ENCODE data around the gene NHERF1. TPM values are rescaled to one million over a fixed set of nuclear protein-coding genes. Genes with fewer than 3 reads are reported as not detected.
A peak's percentile ranks its signal among the peaks of the same experiment; 100 is the strongest.

Gene NHERF1
- total and polyA plus RNA-seq, 5 experiments from 2014 or later = 158 to 351 (median 277) TPM

GRCh38 chr17:74771319-74771914 lies 23.0 kb downstream of the NHERF1 start:
- ATAC-seq (no peak), DNase-seq (no peak)
- POLR2A ChIA-PET = interaction anchor here (1.1 to 14.1 kb wide), 6 partner anchors 10 to 114 kb away, joined by 8 to 231 read pairs (median 35); partner anchors contain the start of genes NHERF1 and RAB37
- Mint-ChIP-seq H3K27me3 (no peaks in the 10 kb centered on the region), H3K9me3 (no peaks in the 10 kb centered on the region), H3K4me3 (no peak overlapping the region), H3K36me3 (peaks cover 0 to 63% (median 13%) of the 10 kb centered on the region in 3 donors), H3K4me1 (peaks cover 35 to 48% (median 41%) of the 10 kb centered on the region in 4 donors), H3K27ac (peak overlapping the region in 4 of 10 donors; percentile 11 to 74 (median 44))

DNA sequence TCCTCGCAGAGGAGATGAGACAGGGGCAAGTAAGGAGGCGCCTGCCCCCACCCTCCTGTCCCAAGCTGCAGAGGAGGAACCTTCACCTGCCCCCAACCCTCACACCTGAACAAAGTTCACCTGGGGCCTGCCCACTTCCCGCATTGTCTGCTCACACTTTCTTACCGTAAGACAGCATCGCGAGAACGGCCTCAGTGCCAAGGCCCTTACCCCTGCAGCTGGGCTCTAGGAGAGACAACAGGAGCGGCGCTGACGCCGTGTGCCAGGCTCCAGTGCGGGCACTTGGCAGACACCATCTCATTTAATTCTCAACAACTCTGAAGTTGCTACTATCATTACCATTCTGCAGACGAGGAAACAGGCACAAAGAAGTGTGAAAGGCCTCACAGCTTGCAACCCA lies 23.6 kb downstream of the NHERF1 start:
- Mint-ChIP-seq H3K36me3 (peaks cover 0 to 59% (median 13%) of the 10 kb centered on the region in 3 donors), H3K27ac (peak overlapping the region in 8 of 10 donors; percentile 17 to 83 (median 58)), H3K27me3 (no peaks in the 10 kb centered on the region), H3K9me3 (no peaks in the 10 kb centered on the region), H3K4me1 (peaks cover 36 to 53% (median 46%) of the 10 kb centered on the region in 4 donors), H3K4me3 (peak overlapping the region in 2 of 10 donors; percentile 37 to 56)
- POLR2A ChIA-PET = interaction anchor here (1.7 to 14.1 kb wide), 4 partner anchors 10 to 34 kb away, joined by 8 to 231 read pairs (median 76); partner anchors contain the start of genes NHERF1 and RAB37
- ATAC-seq (no peak), DNase-seq (no peak)

GRCh38 chr17:74773414-74773813 lies 25.0 kb downstream of the NHERF1 start:
- DNase-seq = no peak
- Mint-ChIP-seq H3K9me3 (no peaks in the 10 kb centered on the region), H3K27me3 (no peaks in the 10 kb centered on the region), H3K4me3 (peak overlapping the region in 5 of 10 donors; percentile 10 to 77 (median 47)), H3K4me1 (peaks cover 34 to 64% (median 52%) of the 10 kb centered on the region in 4 donors), H3K36me3 (peaks cover 0 to 47% (median 12%) of the 10 kb centered on the region in 3 donors), H3K27ac (peak overlapping the region in 8 of 10 donors; percentile 15 to 85 (median 67))
- POLR2A ChIA-PET = interaction anchor here (0.5 to 14.1 kb wide), 10 partner anchors 9 to 132 kb away, joined by 3 to 231 read pairs (median 7); partner anchors contain the start of genes NHERF1 and RAB37
- ATAC-seq = no peak

DNA sequence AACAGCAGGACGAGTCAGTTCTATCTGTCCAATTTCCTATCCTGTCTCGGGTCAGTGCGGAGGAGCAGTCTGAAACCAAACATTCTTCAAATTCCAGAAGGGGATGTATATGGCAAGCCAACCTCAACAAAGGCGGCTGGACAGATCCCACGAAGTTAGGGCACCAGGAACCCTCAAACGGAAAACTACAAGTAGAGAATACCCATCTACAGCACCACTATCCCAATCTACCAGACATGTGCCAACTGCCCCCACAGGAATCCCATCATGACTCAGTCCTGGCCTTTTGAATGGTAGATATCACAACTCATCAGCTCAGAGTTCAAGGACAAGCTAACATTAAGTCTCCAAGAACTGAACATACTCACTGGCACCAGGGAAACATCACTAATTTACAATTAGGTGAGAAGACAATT lies 25.5 kb downstream of the NHERF1 start:
- POLR2A ChIA-PET = interaction anchor here (0.5 to 14.1 kb wide), 11 partner anchors 10 to 132 kb away, joined by 3 to 231 read pairs (median 6); partner anchors contain the start of genes FDXR, NHERF1 and RAB37
- no peaks in the 10 kb centered on the region for H3K9me3 Mint-ChIP-seq
- no peak for ATAC-seq
- H3K27me3 Mint-ChIP-seq = no peaks in the 10 kb centered on the region
- H3K4me1 Mint-ChIP-seq = peaks cover 31 to 63% (median 50%) of the 10 kb centered on the region in 4 donors
- peak overlapping the region in 8 of 10 donors; percentile 56 to 91 (median 80) for H3K27ac Mint-ChIP-seq
- H3K36me3 Mint-ChIP-seq = peaks cover 0 to 43% (median 8%) of the 10 kb centered on the region in 3 donors
- DNase-seq = no peak
- peak overlapping the region in 8 of 10 donors; percentile 33 to 77 (median 64) for H3K4me3 Mint-ChIP-seq

GRCh38 chr17:74775409-74776043 lies 27.1 kb downstream of the NHERF1 start:
- Mint-ChIP-seq H3K9me3 (no peaks in the 10 kb centered on the region), H3K4me3 (peak overlapping the region; percentile 96 to 100 (median 99)), H3K27me3 (no peaks in the 10 kb centered on the region), H3K36me3 (peaks cover 0 to 32% (median 6%) of the 10 kb centered on the region in 3 donors), H3K27ac (peak overlapping the region; percentile 93 to 99 (median 96)), H3K4me1 (peaks cover 30 to 69% (median 58%) of the 10 kb centered on the region in 4 donors)
- peak in 1 of 10 donors; percentile 15 for DNase-seq
- no peak for ATAC-seq
- POLR2A ChIA-PET = interaction anchor here (0.6 to 14.1 kb wide), 10 partner anchors 10 to 685 kb away, joined by 3 to 231 read pairs (median 8); partner anchors contain the start of genes FDXR, NHERF1 and RAB37

- ATAC-seq = peak; percentile 76 to 83
- H3K27me3 Mint-ChIP-seq = no peaks in the 10 kb centered on the region
- peaks cover 0 to 26% (median 2%) of the 10 kb centered on the region in 3 donors for H3K36me3 Mint-ChIP-seq
- peak within 1 kb of the TSS; percentile 96 to 100 (median 99) for H3K4me3 Mint-ChIP-seq
- peak within 1 kb of the TSS; percentile 93 to 99 (median 96) for H3K27ac Mint-ChIP-seq
- POLR2A ChIA-PET = interaction anchor here (0.6 to 14.1 kb wide), 10 partner anchors 11 to 97 kb away, joined by 3 to 231 read pairs (median 8); partner anchors contain the start of genes FDXR, NHERF1 and RAB37
- DNase-seq = peak; percentile 95 to 100 (median 98)
- H3K4me1 Mint-ChIP-seq = peaks cover 26 to 71% (median 61%) of the 10 kb centered on the region in 4 donors
- H3K9me3 Mint-ChIP-seq = no peaks in the 10 kb centered on the region
Measured at GRCh38 chr17:74776044-74776962, 27.9 kb downstream of the NHERF1 start, which contains the start of gene NAT9. NAT9 (minus strand) TSS chr17:74776345; CDS start chr17:74775698, 647 bp downstream.

DNA sequence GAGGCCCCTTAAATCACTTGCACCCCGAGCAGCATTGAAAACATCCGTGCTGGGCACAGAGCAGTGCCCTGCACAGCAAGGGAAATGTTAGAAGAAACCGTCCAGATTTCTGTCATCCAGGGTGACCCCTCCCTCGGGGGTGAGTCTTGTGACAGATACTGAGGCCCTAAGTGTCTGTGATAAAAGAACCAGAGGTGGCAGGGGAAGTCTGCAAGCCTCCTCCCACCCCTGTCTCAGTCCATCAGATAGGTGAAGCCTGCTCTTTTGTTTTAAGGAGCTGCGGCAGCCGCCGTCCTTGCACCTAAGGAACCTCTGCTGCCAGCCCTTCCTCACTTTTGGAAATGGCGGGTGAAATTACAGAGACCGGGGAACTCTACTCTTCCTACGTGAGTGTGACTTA lies 28.6 kb downstream of the NHERF1 start:
- H3K9me3 Mint-ChIP-seq = no peaks in the 10 kb centered on the region
- DNase-seq (no peak), ATAC-seq (no peak)
- H3K4me1 Mint-ChIP-seq = peaks cover 28 to 78% (median 67%) of the 10 kb centered on the region in 4 donors
- H3K27me3 Mint-ChIP-seq = no peaks in the 10 kb centered on the region
- POLR2A ChIA-PET = interaction anchor here (0.6 to 14.1 kb wide), 8 partner anchors 10 to 96 kb away, joined by 3 to 231 read pairs (median 16); partner anchors contain the start of genes FDXR, NHERF1 and RAB37
- H3K36me3 Mint-ChIP-seq = peaks cover 0 to 24% (median 2%) of the 10 kb centered on the region in 3 donors
- H3K4me3 Mint-ChIP-seq = peak overlapping the region; percentile 77 to 100 (median 99)
- peak overlapping the region in 9 of 10 donors; percentile 19 to 98 (median 64) for H3K27ac Mint-ChIP-seq

GRCh38 chr17:74777901-74778515 lies 29.6 kb downstream of the NHERF1 start:
- DNase-seq (no peak), ATAC-seq (no peak)
- H3K36me3 Mint-ChIP-seq = peaks cover 0 to 19% (median 0%) of the 10 kb centered on the region in 3 donors
- H3K27me3 Mint-ChIP-seq = no peaks in the 10 kb centered on the region
- peaks cover 27 to 80% (median 69%) of the 10 kb centered on the region in 4 donors for H3K4me1 Mint-ChIP-seq
- POLR2A ChIA-PET = interaction anchor here (0.5 to 14.1 kb wide), 5 partner anchors 13 to 304 kb away, joined by 3 to 231 read pairs (median 7); partner anchors contain the start of gene NHERF1
- peak overlapping the region; percentile 1 to 100 (median 63) for H3K4me3 Mint-ChIP-seq
- H3K9me3 Mint-ChIP-seq = no peaks in the 10 kb centered on the region
- H3K27ac Mint-ChIP-seq = peak overlapping the region in 8 of 10 donors; percentile 4 to 95 (median 76)

DNA sequence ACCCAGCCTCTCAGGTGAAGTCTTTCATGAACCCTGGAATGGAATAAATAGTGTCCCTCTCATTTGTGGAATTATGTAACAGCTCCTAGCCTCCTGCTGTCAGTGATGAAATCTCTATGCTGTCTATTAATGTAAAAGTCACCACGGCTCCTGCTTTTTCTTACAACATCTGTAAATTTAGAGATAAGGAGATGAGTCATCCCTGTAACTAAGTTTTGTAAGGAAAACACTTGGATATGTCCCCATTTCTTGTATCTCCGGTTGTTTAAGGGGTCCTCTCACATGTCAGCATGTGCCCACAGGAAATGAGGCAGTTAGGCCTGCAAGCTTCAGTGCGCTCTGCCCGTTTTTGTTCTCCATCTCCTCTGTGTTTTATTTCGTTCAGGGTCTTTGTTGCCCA lies 30.5 kb downstream of the NHERF1 start:
- POLR2A ChIA-PET = interaction anchor here (0.7 to 14.1 kb wide), 9 partner anchors 10 to 94 kb away, joined by 5 to 231 read pairs (median 9); partner anchors contain the start of genes FDXR and NHERF1
- no peaks in the 10 kb centered on the region for H3K27me3 Mint-ChIP-seq
- peaks cover 0 to 12% (median 0%) of the 10 kb centered on the region in 3 donors for H3K36me3 Mint-ChIP-seq
- H3K4me1 Mint-ChIP-seq = peaks cover 24 to 75% (median 68%) of the 10 kb centered on the region in 4 donors
- DNase-seq (no peak), ATAC-seq (no peak)
- H3K9me3 Mint-ChIP-seq = no peaks in the 10 kb centered on the region
- H3K4me3 Mint-ChIP-seq = peak overlapping the region in 8 of 10 donors; percentile 19 to 77 (median 44)
- peak overlapping the region; percentile 84 to 98 (median 94) for H3K27ac Mint-ChIP-seq

GRCh38 chr17:74779501-74779900 lies 31.1 kb downstream of the NHERF1 start:
- H3K36me3 Mint-ChIP-seq = peaks cover 0 to 10% (median 0%) of the 10 kb centered on the region in 3 donors
- peak overlapping the region in 9 of 10 donors; percentile 66 to 83 (median 76) for H3K4me3 Mint-ChIP-seq
- POLR2A ChIA-PET = interaction anchor here (1.3 to 14.1 kb wide), 8 partner anchors 10 to 94 kb away, joined by 5 to 231 read pairs (median 10); partner anchors contain the start of genes FDXR and NHERF1
- ATAC-seq (no peak), DNase-seq (no peak)
- no peaks in the 10 kb centered on the region for H3K9me3 Mint-ChIP-seq
- no peaks in the 10 kb centered on the region for H3K27me3 Mint-ChIP-seq
- peak overlapping the region; percentile 86 to 98 (median 95) for H3K27ac Mint-ChIP-seq
- peaks cover 29 to 77% (median 71%) of the 10 kb centered on the region in 4 donors for H3K4me1 Mint-ChIP-seq
